Measurements from ENCODE around the gene BRICD5. TPM values are rescaled to one million over a fixed set of nuclear protein-coding genes. Genes with fewer than 3 reads are reported as not detected.
A peak's percentile ranks its signal among the peaks of the same experiment; 100 is the strongest.

The BRICD5 gene
- total and polyA plus RNA-seq, 12 donors, result 0.36 to 57.4 (median 3.0) TPM

DNA sequence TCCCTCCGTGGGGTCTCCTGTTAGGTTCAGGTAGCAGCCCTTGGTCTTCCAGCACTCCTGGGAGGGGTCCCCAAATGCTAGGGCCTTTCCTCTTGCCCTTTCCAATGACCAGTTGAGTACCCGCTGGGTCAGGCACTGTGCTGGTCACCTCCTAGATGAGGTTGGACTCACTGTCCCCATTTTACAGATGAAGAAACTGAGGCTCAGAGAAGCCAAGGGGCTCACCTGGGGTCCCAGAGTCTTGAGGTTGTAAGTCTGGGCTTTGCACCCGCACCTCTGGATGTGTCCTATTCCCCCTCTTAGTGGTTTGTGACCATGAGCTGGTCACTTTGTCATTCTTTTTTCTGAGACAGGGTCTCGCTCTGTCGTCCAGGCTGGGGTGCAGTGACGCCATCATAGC, 12.9 kb downstream of the BRICD5 start:
- TF ChIP-seq, protein P1, sequence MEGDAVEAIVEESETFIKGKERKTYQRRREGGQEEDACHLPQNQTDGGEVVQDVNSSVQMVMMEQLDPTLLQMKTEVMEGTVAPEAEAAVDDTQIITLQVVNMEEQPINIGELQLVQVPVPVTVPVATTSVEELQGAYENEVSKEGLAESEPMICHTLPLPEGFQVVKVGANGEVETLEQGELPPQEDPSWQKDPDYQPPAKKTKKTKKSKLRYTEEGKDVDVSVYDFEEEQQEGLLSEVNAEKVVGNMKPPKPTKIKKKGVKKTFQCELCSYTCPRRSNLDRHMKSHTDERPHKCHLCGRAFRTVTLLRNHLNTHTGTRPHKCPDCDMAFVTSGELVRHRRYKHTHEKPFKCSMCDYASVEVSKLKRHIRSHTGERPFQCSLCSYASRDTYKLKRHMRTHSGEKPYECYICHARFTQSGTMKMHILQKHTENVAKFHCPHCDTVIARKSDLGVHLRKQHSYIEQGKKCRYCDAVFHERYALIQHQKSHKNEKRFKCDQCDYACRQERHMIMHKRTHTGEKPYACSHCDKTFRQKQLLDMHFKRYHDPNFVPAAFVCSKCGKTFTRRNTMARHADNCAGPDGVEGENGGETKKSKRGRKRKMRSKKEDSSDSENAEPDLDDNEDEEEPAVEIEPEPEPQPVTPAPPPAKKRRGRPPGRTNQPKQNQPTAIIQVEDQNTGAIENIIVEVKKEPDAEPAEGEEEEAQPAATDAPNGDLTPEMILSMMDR (IDR thresholded peaks at IDR 0.05), result no peak
- no peak for TF ChIP-seq POLR2A (IDR thresholded peaks at IDR 0.05)
- 74 to 87% (median 82%) methylated on average over 6 of the region's 6 CpGs for WGBS, 4 donors
- intact Hi-C loops (cut with DNase I), result no loop called here

DNA sequence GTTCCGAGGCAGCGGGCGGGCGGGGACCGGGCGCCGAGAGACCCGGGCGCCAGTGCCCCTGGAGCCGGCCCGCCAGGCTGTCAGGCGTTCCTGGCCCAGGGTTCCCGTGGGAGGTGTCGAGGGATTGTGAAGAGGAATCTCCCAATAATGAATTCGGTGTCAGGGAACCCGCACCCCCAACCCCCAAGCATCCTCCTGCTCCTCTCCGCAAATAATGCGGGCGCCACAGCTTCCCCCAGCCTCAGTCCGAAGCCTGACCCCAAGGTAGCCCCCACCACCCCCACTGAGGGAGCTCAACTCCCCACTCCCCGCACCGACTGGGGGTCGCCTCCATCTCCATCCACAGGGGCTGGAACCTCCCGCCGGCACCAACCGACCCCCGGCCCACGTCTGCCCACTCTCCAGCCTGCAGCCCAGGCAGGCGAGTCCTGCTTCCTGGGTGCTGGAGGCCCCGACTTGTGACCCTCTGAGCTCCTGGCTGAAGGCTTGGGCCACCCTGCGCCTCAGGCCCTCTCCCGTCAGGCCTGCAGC, 13.6 kb downstream of the BRICD5 start:
- H3K27ac ChIP-seq, result no peak overlapping the region
- DNase-seq, result no peak
- TF ChIP-seq, protein P1 (IDR thresholded peaks at IDR 0.05), result no peak
- TF ChIP-seq POLR2A (IDR thresholded peaks at IDR 0.05), result no peak
- WGBS, 4 donors, result 35 to 61% (median 39%) methylated on average over 18 to 32 of the region's 32 CpGs; no CpG with 5 or more reads in 1 of the 4 donors
- H3K27me3 ChIP-seq, result peaks cover 14% of the 10 kb centered on the region
- no peaks in the 10 kb centered on the region for H3K36me3 ChIP-seq (replicated peaks in 1 of 2)
- no peaks in the 10 kb centered on the region for H3K9me3 ChIP-seq (replicated peaks in 1 of 3)
- H3K4me1 ChIP-seq (replicated peaks in 1 of 2), result peaks cover 0 to 8% of the 10 kb centered on the region in 2 donors
- intact Hi-C loops (cut with DNase I), result no loop called here
- no peak overlapping the region for H3K4me3 ChIP-seq

More for the DNA sequence above, 12.9 kb downstream of the BRICD5 start:
- no peaks in the 10 kb centered on the region for H3K36me3 ChIP-seq (replicated peaks in 1 of 2)
- peaks cover 0 to 8% of the 10 kb centered on the region in 2 donors for H3K4me1 ChIP-seq (replicated peaks in 1 of 2)
- H3K9me3 ChIP-seq (replicated peaks in 1 of 3), result no peaks in the 10 kb centered on the region
- H3K27me3 ChIP-seq, result peaks cover 14% of the 10 kb centered on the region
- no peak overlapping the region for H3K4me3 ChIP-seq
- no peak for DNase-seq
- H3K27ac ChIP-seq, result no peak overlapping the region

DNA sequence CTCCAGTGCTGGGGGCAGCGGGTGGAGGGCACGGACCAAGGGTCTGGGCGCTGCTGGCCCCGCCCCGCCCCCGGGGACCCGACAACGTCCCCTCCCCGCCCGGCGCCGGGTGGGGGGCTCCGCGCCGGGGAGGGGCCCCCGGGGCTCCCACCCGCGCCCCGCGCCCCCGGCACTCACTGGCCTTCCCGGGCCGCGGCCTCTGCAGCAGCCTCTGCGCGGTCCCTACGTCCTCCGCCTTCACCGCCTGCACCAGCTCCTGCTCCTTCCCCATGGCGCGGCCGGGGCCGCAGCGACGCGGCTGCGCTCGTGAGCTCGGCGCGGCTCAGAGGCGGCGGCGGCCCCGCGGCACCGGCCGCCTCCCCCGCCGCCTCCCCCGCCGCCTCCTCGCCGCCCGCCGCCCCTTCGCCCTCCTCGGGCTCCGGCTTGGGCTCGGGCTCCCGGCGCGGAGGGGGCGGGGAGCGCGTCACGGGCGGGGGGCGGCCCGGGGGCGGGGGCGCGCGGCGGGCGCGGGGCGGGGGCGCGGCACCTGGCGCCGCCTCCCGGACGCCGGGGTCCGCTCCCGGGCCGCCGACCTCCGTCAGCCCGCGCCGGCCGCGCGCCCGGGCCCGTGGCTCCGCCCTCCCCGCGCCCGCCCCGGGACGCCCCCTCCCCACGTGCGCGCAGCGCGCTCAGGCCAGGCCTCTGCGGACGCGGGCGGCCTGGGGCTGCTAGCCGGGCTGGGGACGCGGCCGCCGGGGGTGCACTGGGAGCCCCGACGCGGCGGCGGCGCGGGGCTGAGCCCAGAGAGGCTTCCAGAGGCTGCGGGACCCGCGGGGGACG, 14.3 kb downstream of the BRICD5 start, which contains the start of gene CASKIN1:
TSS of gene CASKIN1 (minus strand) at position 444 of the 819 bp plus-strand sequence. CDS start at position 271, 173 bp downstream.
- Histone ChIP-seq H3K27ac (no peak within 1 kb of the TSS), H3K4me1 (replicated peaks in 1 of 2) (peaks cover 0 to 8% of the 10 kb centered on the region in 2 donors), H3K9me3 (replicated peaks in 1 of 3) (no peaks in the 10 kb centered on the region), H3K27me3 (peaks cover 14% of the 10 kb centered on the region), H3K36me3 (replicated peaks in 1 of 2) (no peaks in the 10 kb centered on the region), H3K4me3 (peak within 1 kb of the TSS in 1 of 4 donors; percentile 48)
- WGBS, 4 donors, result 1 to 10% (median 1%) methylated on average over 2 to 100 of the region's 129 CpGs; no CpG with 5 or more reads in 1 of the 4 donors
- intact Hi-C loops (cut with DNase I), result no loop called here
- no peak for DNase-seq
- no peak for TF ChIP-seq POLR2A (IDR thresholded peaks at IDR 0.05)
- TF ChIP-seq, protein P1 (IDR thresholded peaks at IDR 0.05), result no peak

DNA sequence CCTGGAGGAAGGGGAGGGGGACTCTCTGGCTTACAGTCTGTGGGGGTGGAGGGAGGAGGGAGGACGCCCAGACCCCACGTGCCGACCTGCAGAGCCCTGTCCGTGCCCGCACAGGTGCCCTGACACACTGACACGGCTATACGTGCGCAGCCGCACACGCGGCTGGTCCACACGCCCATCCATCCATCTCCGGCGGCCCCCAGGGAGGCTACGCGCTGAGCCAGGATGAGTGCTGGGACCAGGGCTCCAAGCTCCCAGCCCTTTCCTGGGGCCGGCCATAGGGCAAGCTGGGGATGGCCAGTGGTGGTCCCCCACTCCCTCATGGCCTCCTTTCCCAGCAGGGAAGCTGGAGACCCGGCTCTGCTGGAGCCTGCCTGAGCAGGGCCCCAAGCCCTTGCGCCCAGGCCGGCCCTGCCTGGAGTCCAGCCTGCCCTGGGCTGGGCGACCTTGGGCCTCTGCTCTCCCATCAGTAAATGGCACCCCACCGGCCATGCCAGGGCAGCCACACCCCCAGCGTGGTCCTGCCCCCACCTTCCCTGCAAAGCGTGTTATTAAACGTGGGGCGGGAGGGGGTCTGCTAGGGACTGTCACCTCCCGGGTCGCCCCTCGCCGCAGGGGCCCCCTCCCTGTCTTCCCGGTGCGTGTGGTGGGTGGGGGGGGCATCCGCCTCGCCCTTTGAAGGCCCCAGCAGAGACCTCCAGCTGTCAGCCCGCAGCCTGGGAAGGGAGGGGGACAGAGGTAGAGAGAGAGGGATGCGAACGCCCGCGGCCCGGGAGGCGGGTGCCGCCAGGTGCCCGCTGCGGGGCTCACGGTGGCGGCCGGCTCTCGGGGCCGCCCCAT, 15.1 kb downstream of the BRICD5 start:
- TF ChIP-seq, protein P1 (IDR thresholded peaks at IDR 0.05), result no peak
- TF ChIP-seq POLR2A (IDR thresholded peaks at IDR 0.05), result no peak
- intact Hi-C loops (cut with DNase I), result no loop called here
- Histone ChIP-seq H3K4me3 (peak overlapping the region in 1 of 4 donors; percentile 48), H3K27ac (no peak overlapping the region), H3K36me3 (replicated peaks in 1 of 2) (no peaks in the 10 kb centered on the region), H3K4me1 (replicated peaks in 1 of 2) (peaks cover 0 to 8% of the 10 kb centered on the region in 2 donors), H3K9me3 (replicated peaks in 1 of 3) (no peaks in the 10 kb centered on the region), H3K27me3 (peaks cover 14% of the 10 kb centered on the region)
- no peak for DNase-seq
- WGBS, 4 donors, result 4 to 21% (median 10%) methylated on average over 17 to 49 of the region's 49 CpGs; no CpG with 5 or more reads in 1 of the 4 donors
